ENCODE data around the gene EML6. TPM values are rescaled to one million over a fixed set of nuclear protein-coding genes. Genes with fewer than 3 reads are reported as not detected.

Gene EML6
- total and polyA plus RNA-seq, 2 of the 13 experiments (the other 11 are each of a cell fraction or from before 2014, with no cell fraction given), result 17.2 to 32.4 TPM

- H3K27me3 ChIP-seq (ENCODE audit: control insufficient read depth in 1 of 2, insufficient read depth in 2 of 2, low read length in 2 of 2), result no peaks in the 10 kb centered on the region
- H3K4me2 ChIP-seq (ENCODE audit: low read depth, low read length), result no peak overlapping the region
- H3K4me3 ChIP-seq (replicated peaks in 1 of 3; ENCODE audit: insufficient read depth in 1 of 3, low read depth in 2 of 3, low read length in 3 of 3), result no peak overlapping the region
- peaks cover 22% of the 10 kb centered on the region for H3K4me1 ChIP-seq (ENCODE audit: insufficient read depth, low read length)
- H4K20me1 ChIP-seq (ENCODE audit: insufficient read depth, low read length), result no peaks in the 10 kb centered on the region
- no peak for ATAC-seq
- in situ Hi-C loops (cut with HindIII; ENCODE audit: extremely low pct_ligation_motif_present, low pct_unique_long_range_greater_than_20kb) (no loop called here), intact Hi-C loops (cut with micrococcal nuclease; ENCODE audit: unreplicated experiment) (no loop called here)
- H3K79me2 ChIP-seq (ENCODE audit: insufficient read depth, low read length), result no peaks in the 10 kb centered on the region
- ChIA-PET CTCF (ENCODE audit: low intra/inter-chr PET ratio, low total read pairs) (no interaction called here), POLR2A (no interaction called here)
- TF ChIP-seq ZNF644 (CRISPR knock-in tag; IDR thresholded peaks at IDR 0.05; ENCODE audit: low read depth) (no peak), ZSCAN22 (CRISPR knock-in tag; IDR thresholded peaks at IDR 0.05) (no peak), HDAC1 (CRISPR knock-in tag; IDR thresholded peaks at IDR 0.05) (no peak), RFX5 (IDR thresholded peaks at IDR 0.05; ENCODE audit: low read depth, low read length) (no peak), ZNF557 (CRISPR knock-in tag; IDR thresholded peaks at IDR 0.05) (no peak), ZNF614 (CRISPR knock-in tag; IDR thresholded peaks at IDR 0.05; ENCODE audit: borderline replicate concordance) (no peak)
- TF ChIP-seq, protein P1, sequence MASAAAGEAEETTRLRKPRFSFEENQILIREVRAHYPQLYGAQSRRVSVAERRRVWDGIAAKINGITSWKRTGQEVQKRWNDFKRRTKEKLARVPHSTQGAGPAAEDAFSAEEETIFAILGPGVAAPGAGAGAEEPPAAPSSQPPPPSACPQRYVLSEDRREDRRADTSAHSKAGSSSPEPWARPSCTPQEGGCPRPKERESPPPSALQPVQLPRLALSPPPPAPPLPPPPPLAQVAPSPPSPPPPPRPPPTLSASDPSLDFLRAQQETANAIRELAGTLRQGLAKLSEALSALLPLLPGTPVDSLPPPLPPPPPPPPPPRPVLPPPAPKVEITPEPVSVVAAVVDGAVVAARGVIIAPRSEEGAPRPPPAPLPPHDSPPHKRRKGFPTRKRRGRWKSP (CRISPR knock-in tag; IDR thresholded peaks at IDR 0.05), result no peak
- 85% methylated on average over 3 of the region's 3 CpGs for WGBS (ENCODE audit: low lambda C conversion rate)
- no peak for DNase-seq (ENCODE audit: low spot score)
- H2AFZ ChIP-seq (ENCODE audit: low read length), result no peak overlapping the region
- BruUV-seq (replicated peaks), result no TSS peak
- no peak overlapping the region for H3K27ac ChIP-seq (ENCODE audit: extremely low read length, insufficient read depth, low read length)
- H3K9me3 ChIP-seq (ENCODE audit: low read length), result no peaks in the 10 kb centered on the region
- no peak for FAIRE-seq
- H3K9ac ChIP-seq (ENCODE audit: insufficient read depth, low read depth, low read length), result no peak overlapping the region
- H3K36me3 ChIP-seq (replicated peaks in 1 of 2; ENCODE audit: control insufficient read depth in 1 of 2, insufficient read depth in 2 of 2, low read length in 2 of 2), result no peaks in the 10 kb centered on the region
Observed at GRCh38 chr2:54678719-54679118, 44.7 kb upstream of the EML6 start.

- ATAC-seq, result peak; percentile 2; the same call in 1 of the 3 replicates
- Histone ChIP-seq H2AFZ (ENCODE audit: low read length) (no peak overlapping the region), H3K27ac (ENCODE audit: extremely low read length, insufficient read depth, low read length) (no peak overlapping the region), H3K9ac (ENCODE audit: insufficient read depth, low read depth, low read length) (no peak overlapping the region), H3K36me3 (replicated peaks in 1 of 2; ENCODE audit: control insufficient read depth in 1 of 2, insufficient read depth in 2 of 2, low read length in 2 of 2) (no peaks in the 10 kb centered on the region), H3K9me3 (ENCODE audit: low read length) (no peaks in the 10 kb centered on the region), H3K27me3 (ENCODE audit: control insufficient read depth in 1 of 2, insufficient read depth in 2 of 2, low read length in 2 of 2) (no peaks in the 10 kb centered on the region), H3K4me1 (ENCODE audit: insufficient read depth, low read length) (peaks cover 21% of the 10 kb centered on the region), H3K4me2 (ENCODE audit: low read depth, low read length) (no peak overlapping the region), H4K20me1 (ENCODE audit: insufficient read depth, low read length) (no peaks in the 10 kb centered on the region), H3K4me3 (replicated peaks in 1 of 3; ENCODE audit: insufficient read depth in 1 of 3, low read depth in 2 of 3, low read length in 3 of 3) (no peak overlapping the region), H3K79me2 (ENCODE audit: insufficient read depth, low read length) (no peaks in the 10 kb centered on the region)
- DNase-seq (ENCODE audit: low spot score), result no peak
- in situ Hi-C loops (cut with HindIII; ENCODE audit: extremely low pct_ligation_motif_present, low pct_unique_long_range_greater_than_20kb), result no loop called here
- ChIA-PET CTCF (ENCODE audit: low intra/inter-chr PET ratio, low total read pairs) (no interaction called here), POLR2A (interaction anchor here (0.7 kb wide), 1 partner anchor 37 kb away, joined by 3 read pairs; no protein-coding TSS in a partner anchor)
- intact Hi-C loops (cut with micrococcal nuclease; ENCODE audit: unreplicated experiment), result no loop called here
- no TSS peak for BruUV-seq (replicated peaks)
- WGBS (ENCODE audit: low lambda C conversion rate), result 82% methylated on average over 6 of the region's 6 CpGs
- no peak for FAIRE-seq
- peak; percentile 66; the same call in 1 of the 2 replicates for TF ChIP-seq ZBTB21 (CRISPR knock-in tag; IDR thresholded peaks at IDR 0.05)
- TF ChIP-seq, protein P2, sequence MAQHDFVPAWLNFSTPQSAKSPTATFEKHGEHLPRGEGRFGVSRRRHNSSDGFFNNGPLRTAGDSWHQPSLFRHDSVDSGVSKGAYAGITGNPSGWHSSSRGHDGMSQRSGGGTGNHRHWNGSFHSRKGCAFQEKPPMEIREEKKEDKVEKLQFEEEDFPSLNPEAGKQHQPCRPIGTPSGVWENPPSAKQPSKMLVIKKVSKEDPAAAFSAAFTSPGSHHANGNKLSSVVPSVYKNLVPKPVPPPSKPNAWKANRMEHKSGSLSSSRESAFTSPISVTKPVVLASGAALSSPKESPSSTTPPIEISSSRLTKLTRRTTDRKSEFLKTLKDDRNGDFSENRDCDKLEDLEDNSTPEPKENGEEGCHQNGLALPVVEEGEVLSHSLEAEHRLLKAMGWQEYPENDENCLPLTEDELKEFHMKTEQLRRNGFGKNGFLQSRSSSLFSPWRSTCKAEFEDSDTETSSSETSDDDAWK (CRISPR knock-in tag; IDR thresholded peaks at IDR 0.05), result no peak
- peak; percentile 81 for TF ChIP-seq HOXA3 (CRISPR knock-in tag; IDR thresholded peaks at IDR 0.05)
- TF ChIP-seq HNF4G (IDR thresholded peaks at IDR 0.05; ENCODE audit: borderline replicate concordance, low read depth, low read length), result 0 out of 2 replicates have a peak, but pooled peaks have one; percentile 22
- TF ChIP-seq HNF4G (CRISPR knock-in tag; IDR thresholded peaks at IDR 0.05; ENCODE audit: borderline replicate concordance, low read depth), result no peak
- TF ChIP-seq, protein P3, sequence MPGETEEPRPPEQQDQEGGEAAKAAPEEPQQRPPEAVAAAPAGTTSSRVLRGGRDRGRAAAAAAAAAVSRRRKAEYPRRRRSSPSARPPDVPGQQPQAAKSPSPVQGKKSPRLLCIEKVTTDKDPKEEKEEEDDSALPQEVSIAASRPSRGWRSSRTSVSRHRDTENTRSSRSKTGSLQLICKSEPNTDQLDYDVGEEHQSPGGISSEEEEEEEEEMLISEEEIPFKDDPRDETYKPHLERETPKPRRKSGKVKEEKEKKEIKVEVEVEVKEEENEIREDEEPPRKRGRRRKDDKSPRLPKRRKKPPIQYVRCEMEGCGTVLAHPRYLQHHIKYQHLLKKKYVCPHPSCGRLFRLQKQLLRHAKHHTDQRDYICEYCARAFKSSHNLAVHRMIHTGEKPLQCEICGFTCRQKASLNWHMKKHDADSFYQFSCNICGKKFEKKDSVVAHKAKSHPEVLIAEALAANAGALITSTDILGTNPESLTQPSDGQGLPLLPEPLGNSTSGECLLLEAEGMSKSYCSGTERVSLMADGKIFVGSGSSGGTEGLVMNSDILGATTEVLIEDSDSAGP (CRISPR knock-in tag; IDR thresholded peaks at IDR 0.05; ENCODE audit: borderline replicate concordance), result no peak
Observed at GRCh38 chr2:54680397-54681041, 42.9 kb upstream of the EML6 start.
